Astrocyte (in vitro differentiated cells and primary cell): ENCODE measurements around the gene OLIG1. TPM values are rescaled to one million over a fixed set of nuclear protein-coding genes. Genes with fewer than 3 reads are reported as not detected.

Experiments
- DNase-seq: peaks from one replicate; pipeline ENCODE4 v3.0.0-alpha.2; 2010; ENCODE audit warnings: low read depth
- FAIRE-seq: peaks from 2 replicates; lab custom pipeline; 2011; peaks lifted over from hg19 to GRCh38; lab: Jason Lieb, UNC
- H2AFZ ChIP-seq: 2 replicates; pipeline ENCODE4 v1.6.0; 2012; ENCODE audit warnings: low read depth, low read length, inconsistent platforms
- H3K27ac ChIP-seq: 2 replicates; pipeline ENCODE4 v1.5.1; 2011; ENCODE audit warnings: low read depth, low read length, inconsistent platforms
- H3K27me3 ChIP-seq: 2 replicates; pipeline ENCODE4 v1.6.0; 2011; ENCODE audit warnings: low read length, inconsistent platforms; ENCODE audit not compliant: insufficient read depth
- H3K36me3 ChIP-seq: 2 replicates; pipeline ENCODE4 v1.5.1; 2011; ENCODE audit warnings: low read length, inconsistent platforms; ENCODE audit not compliant: insufficient read depth
- H3K4me1 ChIP-seq: 2 replicates; pipeline ENCODE4 v1.5.1; 2011; ENCODE audit warnings: low read length, inconsistent platforms; ENCODE audit not compliant: insufficient read depth
- H3K4me2 ChIP-seq: 2 replicates; pipeline ENCODE4 v1.6.0; 2012; ENCODE audit warnings: low read length, inconsistent platforms
- H3K4me3 ChIP-seq: 2 replicates; pipeline ENCODE4 v1.5.1; 2011; ENCODE audit warnings: low read depth, mild to moderate bottlenecking, low read length, inconsistent platforms; ENCODE audit not compliant: insufficient read depth
- H3K79me2 ChIP-seq: 2 replicates; pipeline ENCODE4 v1.6.0; 2012; ENCODE audit warnings: mild to moderate bottlenecking, low read length, inconsistent platforms; ENCODE audit not compliant: insufficient read depth
- H3K9ac ChIP-seq: 2 replicates; pipeline ENCODE4 v1.6.0; 2012; ENCODE audit warnings: mild to moderate bottlenecking, low read length, inconsistent platforms
- H3K9me3 ChIP-seq: 2 replicates; pipeline ENCODE4 v1.5.1; 2012; ENCODE audit warnings: low read depth, mild to moderate bottlenecking, low read length, inconsistent platforms; ENCODE audit not compliant: insufficient read depth
- H4K20me1 ChIP-seq: 2 replicates; pipeline ENCODE4 v1.6.0; 2012; ENCODE audit warnings: low read length, inconsistent platforms; ENCODE audit not compliant: insufficient read depth
- H3K27ac Mint-ChIP-seq: one replicate; pipeline ENCODE4 v1.8.0; 2021; ENCODE audit warnings: mild to moderate bottlenecking, mixed read lengths; ENCODE audit not compliant: unreplicated experiment
- H3K27me3 Mint-ChIP-seq: one replicate; pipeline ENCODE4 v1.8.0; 2021; ENCODE audit warnings: low read depth, mixed read lengths; ENCODE audit not compliant: unreplicated experiment
- H3K36me3 Mint-ChIP-seq: one replicate; pipeline ENCODE4 v1.8.0; 2021; ENCODE audit warnings: low read depth, mixed read lengths; ENCODE audit not compliant: unreplicated experiment
- H3K4me1 Mint-ChIP-seq: one replicate; pipeline ENCODE4 v1.8.0; 2021; ENCODE audit warnings: low read depth, mixed read lengths; ENCODE audit not compliant: unreplicated experiment
- H3K4me3 Mint-ChIP-seq: one replicate; pipeline ENCODE4 v1.8.0; 2021; ENCODE audit warnings: mild to moderate bottlenecking, moderate library complexity, mixed read lengths; ENCODE audit not compliant: unreplicated experiment
- H3K9me3 Mint-ChIP-seq: one replicate; pipeline ENCODE4 v1.8.0; 2021; ENCODE audit warnings: mild to moderate bottlenecking, mixed read lengths; ENCODE audit not compliant: unreplicated experiment
- CTCF ChIP-seq: IDR thresholded peaks from 2 replicates; pipeline ENCODE4 v1.5.1; 2011; ENCODE audit warnings: low read depth, mild to moderate bottlenecking, inconsistent platforms, low read length, moderate library complexity; ENCODE audit not compliant: insufficient read depth
- EZH2 ChIP-seq: IDR thresholded peaks from 2 replicates; pipeline ENCODE4 v1.6.1; 2012; ENCODE audit warnings: mild to moderate bottlenecking, low read length, inconsistent platforms; ENCODE audit not compliant: insufficient read depth
- total RNA-seq: library from RNA; stranded (reverse); gene quantifications from 2 replicates; pipeline ENCODE4 v1.2.1, GENCODE V29; 2021

OLIG1 gene
- total RNA-seq, 1 donor from 2014 or later: not detected

- no peak overlapping the region for H3K4me3 ChIP-seq
- H4K20me1 ChIP-seq: no peaks in the 10 kb centered on the region
- no peak for FAIRE-seq
- no peak overlapping the region for H3K27ac ChIP-seq
- H3K27me3 ChIP-seq: peaks cover 82% of the 10 kb centered on the region
- no peaks in the 10 kb centered on the region for H3K36me3 ChIP-seq
- no peaks in the 10 kb centered on the region for H3K79me2 ChIP-seq
- H3K9ac ChIP-seq: no peak overlapping the region
- Mint-ChIP-seq H3K4me1 (peaks cover 6% of the 10 kb centered on the region), H3K9me3 (peaks cover 2% of the 10 kb centered on the region), H3K4me3 (no peak overlapping the region), H3K27me3 (peaks cover 66% of the 10 kb centered on the region), H3K27ac (no peak overlapping the region), H3K36me3 (no peaks in the 10 kb centered on the region)
- H3K4me1 ChIP-seq: no peaks in the 10 kb centered on the region
- DNase-seq: no peak
- no peaks in the 10 kb centered on the region for H3K9me3 ChIP-seq
- TF ChIP-seq EZH2 (peak; percentile 27), CTCF (no peak)
- no peak overlapping the region for H3K4me2 ChIP-seq
- H2AFZ ChIP-seq: no peak overlapping the region
Measured at GRCh38 chr21:33115631-33116510, 45.9 kb downstream of the OLIG1 start.

DNA sequence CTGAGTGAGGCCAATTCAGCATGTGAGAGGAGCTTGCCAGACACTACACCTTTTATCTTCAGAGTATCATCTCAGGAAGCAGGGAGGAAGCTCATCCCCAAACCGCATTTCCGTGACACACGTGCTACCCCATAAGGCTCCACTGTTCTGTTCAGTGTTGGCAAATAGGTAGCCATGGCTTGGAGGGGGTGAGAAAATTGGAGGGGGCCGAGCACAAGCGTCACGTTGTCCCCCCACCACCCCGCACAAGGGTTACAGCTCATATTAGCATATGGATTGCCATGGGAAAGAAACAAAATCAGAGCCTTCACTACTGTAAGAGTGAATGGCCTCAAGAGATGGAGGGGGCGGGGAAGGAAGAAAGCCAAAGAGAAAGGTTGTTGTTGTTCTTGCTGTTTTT, 46.7 kb downstream of the OLIG1 start:
- no peaks in the 10 kb centered on the region for H4K20me1 ChIP-seq
- no peak overlapping the region for H3K4me3 ChIP-seq
- no peaks in the 10 kb centered on the region for H3K36me3 Mint-ChIP-seq
- H3K4me3 Mint-ChIP-seq: no peak overlapping the region
- no peak overlapping the region for H2AFZ ChIP-seq
- peaks cover 77% of the 10 kb centered on the region for H3K27me3 ChIP-seq
- H3K27ac ChIP-seq: no peak overlapping the region
- H3K4me1 Mint-ChIP-seq: peaks cover 6% of the 10 kb centered on the region
- no peaks in the 10 kb centered on the region for H3K79me2 ChIP-seq
- TF ChIP-seq CTCF (no peak), EZH2 (no peak)
- no peaks in the 10 kb centered on the region for H3K4me1 ChIP-seq
- H3K9me3 ChIP-seq: no peaks in the 10 kb centered on the region
- no peaks in the 10 kb centered on the region for H3K36me3 ChIP-seq
- no peak for FAIRE-seq
- H3K9ac ChIP-seq: no peak overlapping the region
- DNase-seq: no peak
- no peak overlapping the region for H3K4me2 ChIP-seq
- H3K27me3 Mint-ChIP-seq: peaks cover 58% of the 10 kb centered on the region
- peaks cover 2% of the 10 kb centered on the region for H3K9me3 Mint-ChIP-seq
- no peak overlapping the region for H3K27ac Mint-ChIP-seq
